ENCODE results near the gene ZSWIM6. TPM values are rescaled to one million over a fixed set of nuclear protein-coding genes. Genes with fewer than 3 reads are reported as not detected.

ZSWIM6 gene
- total RNA-seq, 6 experiments from 2014 or later = 9.7 to 13.5 (median 11.7) TPM

DNA sequence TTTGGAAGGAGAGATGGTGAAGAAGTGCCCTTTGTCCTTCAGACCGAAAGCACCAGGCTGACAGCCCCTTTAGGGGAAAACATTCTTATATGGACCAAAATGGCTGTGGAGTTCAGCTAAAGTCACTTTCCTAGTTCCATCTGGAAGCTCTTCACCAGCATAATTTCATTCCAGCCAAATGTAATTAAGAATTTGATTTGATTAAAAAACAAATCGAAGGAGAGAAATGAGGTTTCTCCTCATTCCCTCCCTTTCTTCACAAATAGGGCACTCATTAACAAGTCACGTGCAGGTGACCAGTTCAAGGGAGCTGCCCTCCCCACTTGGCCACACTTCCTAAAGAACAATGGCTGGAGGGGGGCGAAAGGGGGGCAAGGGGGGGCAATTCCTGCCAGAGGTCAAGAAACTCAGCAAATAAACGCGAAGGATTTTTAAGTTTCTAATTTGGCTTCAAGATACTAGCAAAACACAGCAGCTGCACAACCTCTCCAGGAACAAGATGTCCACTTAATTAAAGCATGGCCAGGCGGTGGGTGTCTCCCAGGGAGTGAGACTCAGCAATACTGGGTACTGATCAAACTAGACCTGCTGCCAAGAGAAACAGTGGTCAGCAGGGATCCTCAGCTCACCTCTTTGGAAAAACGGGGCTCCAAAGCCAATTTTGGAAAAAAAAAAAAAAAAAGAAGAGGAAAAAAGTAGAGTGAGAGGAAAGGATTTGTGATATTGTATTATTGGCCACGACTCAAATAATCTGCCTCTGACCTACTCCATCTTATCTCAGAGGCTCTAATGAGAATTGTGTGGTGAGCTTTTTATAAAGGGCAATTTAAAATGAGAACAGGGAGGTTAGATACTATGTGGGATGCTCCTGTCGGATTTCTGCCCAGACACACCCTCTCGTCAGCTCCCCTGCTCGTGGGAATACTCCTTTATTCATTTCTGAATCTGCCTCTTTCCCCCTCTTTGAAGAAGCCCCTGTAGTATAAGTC is 254.3 kb downstream of the ZSWIM6 start:
- Mint-ChIP-seq H3K4me1 (ENCODE audit: low read depth) (no peaks in the 10 kb centered on the region), H3K27ac (no peak overlapping the region), H3K4me3 (no peak overlapping the region)

DNA sequence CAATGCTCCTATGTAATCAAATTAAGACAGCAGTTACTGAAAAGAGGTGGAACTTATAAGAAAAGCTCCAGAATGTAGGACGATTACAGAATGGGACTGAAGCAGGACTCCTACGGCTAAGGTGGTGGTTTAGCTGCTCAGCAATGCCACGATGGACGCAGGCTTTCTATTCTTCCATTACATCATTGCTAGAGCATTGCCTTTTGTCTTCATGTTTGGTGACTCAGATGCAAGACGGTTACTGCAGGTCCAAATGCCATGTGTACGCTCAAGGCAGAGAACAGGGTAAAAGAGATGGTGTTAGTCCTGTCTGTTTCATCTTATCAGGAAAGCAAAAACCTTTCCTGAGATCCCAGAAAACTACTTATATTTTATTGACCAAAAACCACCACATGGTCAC is 255.1 kb downstream of the ZSWIM6 start:
- no peaks in the 10 kb centered on the region for H3K4me1 Mint-ChIP-seq (ENCODE audit: low read depth)
- H3K27ac Mint-ChIP-seq = no peak overlapping the region
- no peak overlapping the region for H3K4me3 Mint-ChIP-seq
- H3K27me3 Mint-ChIP-seq (ENCODE audit: insufficient read depth) = peaks cover 16% of the 10 kb centered on the region
- TF ChIP-seq, protein P1, sequence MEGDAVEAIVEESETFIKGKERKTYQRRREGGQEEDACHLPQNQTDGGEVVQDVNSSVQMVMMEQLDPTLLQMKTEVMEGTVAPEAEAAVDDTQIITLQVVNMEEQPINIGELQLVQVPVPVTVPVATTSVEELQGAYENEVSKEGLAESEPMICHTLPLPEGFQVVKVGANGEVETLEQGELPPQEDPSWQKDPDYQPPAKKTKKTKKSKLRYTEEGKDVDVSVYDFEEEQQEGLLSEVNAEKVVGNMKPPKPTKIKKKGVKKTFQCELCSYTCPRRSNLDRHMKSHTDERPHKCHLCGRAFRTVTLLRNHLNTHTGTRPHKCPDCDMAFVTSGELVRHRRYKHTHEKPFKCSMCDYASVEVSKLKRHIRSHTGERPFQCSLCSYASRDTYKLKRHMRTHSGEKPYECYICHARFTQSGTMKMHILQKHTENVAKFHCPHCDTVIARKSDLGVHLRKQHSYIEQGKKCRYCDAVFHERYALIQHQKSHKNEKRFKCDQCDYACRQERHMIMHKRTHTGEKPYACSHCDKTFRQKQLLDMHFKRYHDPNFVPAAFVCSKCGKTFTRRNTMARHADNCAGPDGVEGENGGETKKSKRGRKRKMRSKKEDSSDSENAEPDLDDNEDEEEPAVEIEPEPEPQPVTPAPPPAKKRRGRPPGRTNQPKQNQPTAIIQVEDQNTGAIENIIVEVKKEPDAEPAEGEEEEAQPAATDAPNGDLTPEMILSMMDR (IDR thresholded peaks at IDR 0.05) = no peak
- H3K36me3 Mint-ChIP-seq (ENCODE audit: low read depth) = no peaks in the 10 kb centered on the region
- H3K9me3 Mint-ChIP-seq = peaks cover 5% of the 10 kb centered on the region; the same call in 1 of the 2 replicates
- DNase-seq = no peak

More for the DNA sequence above, 254.3 kb downstream of the ZSWIM6 start:
- peaks cover 5% of the 10 kb centered on the region; the same call in 1 of the 2 replicates for H3K9me3 Mint-ChIP-seq
- peaks cover 16% of the 10 kb centered on the region for H3K27me3 Mint-ChIP-seq (ENCODE audit: insufficient read depth)
- DNase-seq = no peak
- no peaks in the 10 kb centered on the region for H3K36me3 Mint-ChIP-seq (ENCODE audit: low read depth)
- TF ChIP-seq, protein P1 (IDR thresholded peaks at IDR 0.05) = no peak

DNA sequence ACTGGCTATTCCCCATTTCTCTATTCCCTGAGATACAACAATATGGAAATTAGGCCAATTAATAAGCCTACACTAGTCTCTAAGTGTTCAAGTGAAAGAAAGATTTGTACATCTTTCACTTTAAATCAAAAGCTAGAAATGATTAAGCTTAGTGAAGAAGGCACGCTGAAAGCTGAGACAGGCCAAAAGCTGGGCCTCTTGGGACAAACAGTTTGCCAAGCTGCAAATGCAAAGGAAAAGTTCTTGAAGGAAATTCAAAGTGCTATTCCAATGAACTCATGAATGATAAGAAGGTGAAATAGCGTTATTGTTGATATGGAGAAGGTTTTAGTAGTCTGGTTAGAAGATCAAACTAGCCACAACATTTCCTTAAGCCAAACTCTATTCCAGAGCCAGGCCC is 256.2 kb downstream of the ZSWIM6 start:
- no peaks in the 10 kb centered on the region for H3K4me1 Mint-ChIP-seq (ENCODE audit: low read depth)
- TF ChIP-seq, protein P1 (IDR thresholded peaks at IDR 0.05) = no peak
- H3K4me3 Mint-ChIP-seq = no peak overlapping the region
- H3K27me3 Mint-ChIP-seq (ENCODE audit: insufficient read depth) = peaks cover 16% of the 10 kb centered on the region
- H3K27ac Mint-ChIP-seq = no peak overlapping the region
- no peak for DNase-seq
- H3K9me3 Mint-ChIP-seq = peaks cover 5% of the 10 kb centered on the region; the same call in 1 of the 2 replicates
- no peaks in the 10 kb centered on the region for H3K36me3 Mint-ChIP-seq (ENCODE audit: low read depth)

DNA sequence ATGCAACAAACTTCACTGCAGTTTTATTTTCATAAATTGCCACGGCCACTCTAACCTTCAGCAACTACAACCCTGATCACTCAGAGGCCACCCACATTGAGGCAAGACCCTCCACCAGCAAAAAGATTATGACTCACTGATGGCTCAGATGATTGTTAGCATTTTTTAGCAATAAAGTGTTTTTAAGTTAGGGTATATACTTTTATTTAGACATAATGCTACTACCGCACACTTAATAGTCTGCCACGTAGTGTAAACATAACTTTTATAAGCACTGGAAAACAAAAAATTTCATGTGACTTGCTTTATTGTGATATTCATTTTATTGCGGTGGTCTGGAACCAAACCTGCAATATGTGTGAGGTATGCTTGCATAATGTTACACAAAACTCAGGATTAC is 257.9 kb downstream of the ZSWIM6 start:
- no peak for DNase-seq
- Mint-ChIP-seq H3K9me3 (peaks cover 5% of the 10 kb centered on the region; the same call in 1 of the 2 replicates), H3K27me3 (ENCODE audit: insufficient read depth) (peaks cover 19% of the 10 kb centered on the region), H3K4me1 (ENCODE audit: low read depth) (no peaks in the 10 kb centered on the region), H3K4me3 (no peak overlapping the region), H3K27ac (no peak overlapping the region), H3K36me3 (ENCODE audit: low read depth) (no peaks in the 10 kb centered on the region)
- TF ChIP-seq, protein P1 (IDR thresholded peaks at IDR 0.05) = no peak

DNA sequence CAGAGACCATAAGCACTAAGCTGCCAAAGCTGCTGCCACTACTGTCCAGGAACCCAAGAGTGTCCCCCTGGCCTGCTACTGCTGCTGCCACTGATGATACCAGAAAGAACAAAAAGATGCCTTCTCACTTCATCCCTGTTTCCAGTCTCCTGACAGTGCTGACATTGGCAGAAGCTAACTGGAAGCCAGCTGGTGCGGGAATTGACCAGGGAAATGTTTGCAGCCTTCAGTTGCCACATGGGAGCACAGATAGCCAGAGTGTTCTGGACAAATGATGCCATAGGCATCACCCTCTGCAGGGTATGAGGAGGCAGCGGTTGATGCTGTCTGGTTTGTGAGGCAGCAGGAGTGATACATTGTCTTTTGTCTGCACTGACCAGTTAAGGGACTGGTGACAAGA is 258.4 kb downstream of the ZSWIM6 start:
- Mint-ChIP-seq H3K27me3 (ENCODE audit: insufficient read depth) (peaks cover 19% of the 10 kb centered on the region), H3K36me3 (ENCODE audit: low read depth) (no peaks in the 10 kb centered on the region), H3K9me3 (peaks cover 5% of the 10 kb centered on the region; the same call in 1 of the 2 replicates), H3K27ac (no peak overlapping the region), H3K4me1 (ENCODE audit: low read depth) (no peaks in the 10 kb centered on the region), H3K4me3 (no peak overlapping the region)
- TF ChIP-seq, protein P1 (IDR thresholded peaks at IDR 0.05) = no peak
- no peak for DNase-seq
